Activated naive CD4-positive, alpha-beta T cell treated with anti-CD3 and anti-CD28 coated beads, Interleukin-2, amount 50 U/mL, for 72 hours (primary cell): ENCODE measurements around the gene TP53AIP1. TPM values are rescaled to one million over a fixed set of nuclear protein-coding genes. Genes with fewer than 3 reads are reported as not detected.
"Not testable (repeated sequence)": the region's sequence is repeated elsewhere in the genome, so short reads cannot be mapped to it uniquely, and the experiment has no call there.

Source experiments
- ATAC-seq, 2 donors: fragments of 150-1000 bp; cut with Tn5 transposase; 2 replicates each; pipeline ENCODE4 v1.10.0; 2021; ENCODE audit warnings: mild to moderate bottlenecking in 2 of 2, moderate library complexity in 2 of 2
- DNase-seq, 2 donors: peaks; one replicate each; pipeline ENCODE4 v3.0.0; 2021 to 2022; ENCODE audit warnings: low spot score in 2 of 2
- H3K27ac Mint-ChIP-seq, 2 donors: one replicate each; pipeline ENCODE4 v1.8.0; 2022; ENCODE audit warnings: mild to moderate bottlenecking in 2 of 2, mixed read lengths in 2 of 2
- H3K36me3 Mint-ChIP-seq, 2 donors: one replicate each; pipeline ENCODE4 v1.8.0; 2022; ENCODE audit warnings: mixed read lengths in 2 of 2
- H3K9me3 Mint-ChIP-seq, 2 donors: one replicate each; pipeline ENCODE4 v1.8.0; 2022; ENCODE audit warnings: mixed read lengths in 2 of 2
- total RNA-seq, 2 donors: library from RNA; stranded (reverse); gene quantifications; one replicate each; pipeline ENCODE4 v1.2.3, GENCODE V29; 2022

The TP53AIP1 gene
- total RNA-seq, 2 donors from 2014 or later: not detected

DNA sequence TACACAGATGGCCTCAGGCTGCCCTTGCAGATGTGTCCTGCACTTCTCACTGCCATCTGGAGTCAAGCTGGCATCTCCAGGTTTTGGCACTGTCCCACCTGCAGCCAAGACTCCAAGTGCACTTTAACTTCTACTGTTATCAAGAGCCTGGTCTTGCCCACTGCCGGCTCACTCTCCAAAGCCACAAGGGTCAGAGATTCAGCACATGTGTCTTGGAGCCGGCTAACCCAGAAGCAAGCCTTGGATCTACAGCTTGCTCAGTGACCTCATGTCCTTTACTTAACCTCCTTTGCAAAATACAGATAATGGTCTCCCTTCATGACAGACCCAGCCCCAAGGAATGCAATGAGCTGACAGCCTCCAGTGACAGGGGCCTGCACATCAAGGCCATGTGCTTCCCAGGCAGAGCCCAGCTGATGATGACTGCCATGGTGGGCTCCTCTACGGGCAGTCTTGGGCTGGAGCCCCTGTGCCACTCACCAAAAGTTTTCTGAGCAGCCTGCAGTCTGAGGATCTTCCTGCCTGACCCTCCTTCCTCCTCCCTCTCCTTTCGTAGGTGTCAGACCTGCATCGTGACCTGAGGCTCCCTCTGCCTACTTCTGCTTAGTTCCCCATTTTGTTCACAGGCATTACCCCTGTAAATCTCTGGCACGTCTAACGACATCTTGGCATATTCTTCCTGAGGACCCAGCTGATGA is 9.0 kb downstream of the TP53AIP1 start:
- Mint-ChIP-seq H3K27ac (peak overlapping the region in 1 of 2 donors; percentile 7), H3K36me3 (no peaks in the 10 kb centered on the region), H3K9me3 (no peaks in the 10 kb centered on the region)
- no peak for DNase-seq
- ATAC-seq: no peak

DNA sequence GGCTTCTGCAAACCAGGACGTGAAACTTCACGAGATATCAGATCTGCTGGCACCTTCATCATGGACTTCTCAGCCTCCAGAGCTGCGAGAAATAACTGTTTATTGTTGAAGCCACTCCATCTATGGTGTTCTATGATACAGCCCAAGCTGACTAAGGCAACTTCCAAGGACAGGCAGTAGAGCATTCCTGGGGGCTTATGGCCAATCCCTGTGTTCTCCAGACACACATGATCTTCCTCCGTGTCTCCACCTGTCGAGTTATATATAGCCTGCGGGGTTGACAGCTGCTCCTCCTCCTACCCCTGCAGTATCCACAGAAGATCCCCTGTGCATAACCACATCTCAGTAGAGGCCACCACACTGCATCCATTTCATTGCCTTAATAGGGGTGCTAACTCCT is 11.0 kb downstream of the TP53AIP1 start:
- H3K9me3 Mint-ChIP-seq: no peaks in the 10 kb centered on the region
- H3K36me3 Mint-ChIP-seq: no peaks in the 10 kb centered on the region
- ATAC-seq: no peak
- H3K27ac Mint-ChIP-seq: no peak overlapping the region
- DNase-seq: no peak

DNA sequence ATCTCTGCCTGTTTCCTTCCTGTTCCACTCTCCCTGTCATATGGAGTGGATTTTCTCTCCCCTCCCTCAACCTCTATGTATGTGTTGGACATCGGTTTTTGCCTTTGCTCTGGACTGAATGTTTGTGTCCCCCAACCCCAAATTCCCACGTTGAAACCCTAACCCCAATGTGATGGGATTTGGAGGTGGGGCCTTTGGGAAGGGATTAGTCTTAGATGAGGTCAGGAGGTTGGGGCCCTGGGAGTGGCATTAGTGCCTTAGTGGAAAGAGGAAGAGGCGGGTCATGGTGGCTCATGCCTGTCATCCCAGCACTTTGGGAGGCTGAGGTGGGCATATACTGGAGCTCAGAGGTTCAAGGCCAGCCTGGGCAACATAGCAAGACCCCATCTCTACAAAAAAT is 11.6 kb downstream of the TP53AIP1 start:
- no peak for ATAC-seq

DNA sequence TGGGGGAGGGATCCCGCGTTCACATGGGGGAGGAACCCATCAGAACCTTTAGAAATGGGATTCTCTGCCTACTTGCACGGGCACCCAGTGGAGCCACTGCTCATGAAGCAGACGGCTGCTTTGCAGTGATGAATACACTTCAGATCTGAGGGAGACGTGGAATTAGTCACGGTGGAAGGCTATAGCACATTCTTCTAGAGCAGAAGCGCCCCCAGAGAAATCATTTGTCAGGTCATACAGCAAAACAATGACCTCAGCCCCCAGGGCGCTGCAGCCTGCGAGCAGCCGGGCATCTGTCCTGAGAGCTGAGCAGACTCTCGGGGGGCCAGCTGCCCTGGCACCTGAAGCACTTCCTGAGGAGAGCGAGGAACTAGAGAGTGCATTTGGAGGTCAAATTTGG is 12.7 kb downstream of the TP53AIP1 start:
- H3K36me3 Mint-ChIP-seq: no peaks in the 10 kb centered on the region
- H3K9me3 Mint-ChIP-seq: no peaks in the 10 kb centered on the region
- no peak overlapping the region for H3K27ac Mint-ChIP-seq
- peak in 1 of 2 donors; percentile 47 for ATAC-seq
- no peak for DNase-seq

More for the DNA sequence above, 11.6 kb downstream of the TP53AIP1 start:
- no peak for DNase-seq
- Mint-ChIP-seq H3K36me3 (no peaks in the 10 kb centered on the region), H3K9me3 (no peaks in the 10 kb centered on the region), H3K27ac (peak overlapping the region in 1 of 2 donors; percentile 8)

DNA sequence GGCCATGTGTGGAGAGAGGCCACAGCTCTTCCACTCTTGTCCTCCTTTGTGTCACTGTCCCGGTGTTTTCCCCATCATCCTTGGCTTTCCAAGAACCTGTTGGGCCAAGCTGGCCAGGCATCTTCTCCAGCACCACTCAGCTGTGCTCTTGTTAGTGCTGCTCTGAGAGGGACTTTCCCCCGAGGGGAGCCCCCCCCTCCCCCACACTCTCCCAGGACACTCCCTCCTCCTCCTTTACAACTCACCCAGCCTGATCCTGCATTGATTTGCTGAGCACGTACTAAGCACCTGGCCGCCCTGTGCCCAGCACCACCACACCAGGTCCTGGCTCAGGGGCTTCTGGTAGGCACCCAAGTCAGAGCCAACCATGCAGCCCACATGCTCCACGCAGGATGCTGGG is 13.2 kb downstream of the TP53AIP1 start:
- ATAC-seq: peak; percentile 50 to 52
- H3K9me3 Mint-ChIP-seq: no peaks in the 10 kb centered on the region
- no peak for DNase-seq
- no peak overlapping the region for H3K27ac Mint-ChIP-seq
- H3K36me3 Mint-ChIP-seq: no peaks in the 10 kb centered on the region

DNA sequence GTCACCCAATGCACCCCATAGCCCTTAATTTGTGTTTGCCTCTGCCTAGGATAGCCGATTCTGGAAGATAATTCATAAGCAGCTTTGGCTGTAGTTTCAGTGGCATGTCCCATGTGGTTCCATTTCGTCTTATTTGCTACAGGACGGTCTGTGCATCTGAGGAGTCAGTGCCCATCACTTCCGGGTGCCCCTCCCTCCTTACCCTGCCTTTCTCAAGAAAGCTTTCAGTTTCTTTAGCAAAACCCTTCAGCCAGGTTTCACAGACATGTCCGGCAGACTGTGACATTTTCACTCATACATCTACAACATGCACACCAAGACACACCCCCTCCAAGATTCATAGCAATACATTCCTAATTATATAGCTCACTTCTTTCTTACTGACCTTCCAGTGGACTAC is 14.3 kb downstream of the TP53AIP1 start:
- H3K27ac Mint-ChIP-seq: no peak overlapping the region
- ATAC-seq (peak in 1 of 2 donors; percentile 59), DNase-seq (no peak)
- no peaks in the 10 kb centered on the region for H3K9me3 Mint-ChIP-seq
- no peaks in the 10 kb centered on the region for H3K36me3 Mint-ChIP-seq

DNA sequence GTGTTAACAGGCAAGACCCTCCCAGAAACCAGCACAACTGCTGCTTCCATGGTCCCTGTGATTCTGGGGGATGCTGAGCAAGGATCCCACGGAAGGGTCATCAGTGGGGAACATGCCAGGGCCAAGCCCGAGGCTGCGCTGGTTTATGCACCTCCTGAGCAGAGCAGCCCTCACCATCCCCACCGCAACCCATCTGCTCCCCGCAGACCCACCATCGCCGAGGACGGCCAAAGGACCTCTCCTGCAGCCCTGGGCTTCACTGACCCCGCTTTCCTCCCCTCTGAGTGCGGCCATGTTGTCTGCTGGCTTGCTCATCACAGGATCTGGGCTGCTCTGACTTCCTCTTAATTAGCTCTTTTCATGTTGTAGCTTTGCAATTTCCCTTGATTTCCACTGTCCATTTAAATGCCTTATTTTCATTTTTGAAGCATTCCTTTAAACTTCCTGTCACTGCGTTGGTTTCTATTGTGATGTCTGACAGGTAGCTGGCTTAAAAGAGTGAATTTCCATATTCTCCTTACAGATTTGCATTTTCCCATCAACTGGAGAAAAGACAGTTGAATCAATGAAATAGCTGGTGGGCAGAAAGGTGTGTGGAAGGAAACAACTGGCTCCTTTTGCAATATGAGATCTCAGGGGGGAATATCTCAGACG is 14.9 kb downstream of the TP53AIP1 start:
- Mint-ChIP-seq H3K36me3 (no peaks in the 10 kb centered on the region), H3K27ac (no peak overlapping the region), H3K9me3 (no peaks in the 10 kb centered on the region)
- DNase-seq: no peak
- no peak for ATAC-seq

DNA sequence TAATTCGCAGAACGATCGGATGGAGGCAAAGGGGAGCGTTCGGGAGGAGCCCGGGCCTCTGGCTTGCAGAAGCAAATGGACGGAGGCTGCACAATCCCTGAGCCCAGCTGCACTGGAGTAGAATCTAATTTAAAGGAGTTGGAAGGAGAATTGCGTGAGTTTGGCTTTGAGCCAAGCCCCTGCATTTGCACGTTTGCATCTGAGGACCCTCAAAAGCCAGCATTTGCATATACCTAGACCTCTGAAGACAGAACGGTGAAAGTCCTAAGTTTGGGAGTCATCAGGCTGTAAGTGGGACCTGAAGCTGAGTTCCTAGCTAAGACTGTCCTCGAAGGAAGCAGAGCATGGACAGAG is 15.6 kb downstream of the TP53AIP1 start:
- H3K9me3 Mint-ChIP-seq: no peaks in the 10 kb centered on the region
- ATAC-seq: no peak

DNA sequence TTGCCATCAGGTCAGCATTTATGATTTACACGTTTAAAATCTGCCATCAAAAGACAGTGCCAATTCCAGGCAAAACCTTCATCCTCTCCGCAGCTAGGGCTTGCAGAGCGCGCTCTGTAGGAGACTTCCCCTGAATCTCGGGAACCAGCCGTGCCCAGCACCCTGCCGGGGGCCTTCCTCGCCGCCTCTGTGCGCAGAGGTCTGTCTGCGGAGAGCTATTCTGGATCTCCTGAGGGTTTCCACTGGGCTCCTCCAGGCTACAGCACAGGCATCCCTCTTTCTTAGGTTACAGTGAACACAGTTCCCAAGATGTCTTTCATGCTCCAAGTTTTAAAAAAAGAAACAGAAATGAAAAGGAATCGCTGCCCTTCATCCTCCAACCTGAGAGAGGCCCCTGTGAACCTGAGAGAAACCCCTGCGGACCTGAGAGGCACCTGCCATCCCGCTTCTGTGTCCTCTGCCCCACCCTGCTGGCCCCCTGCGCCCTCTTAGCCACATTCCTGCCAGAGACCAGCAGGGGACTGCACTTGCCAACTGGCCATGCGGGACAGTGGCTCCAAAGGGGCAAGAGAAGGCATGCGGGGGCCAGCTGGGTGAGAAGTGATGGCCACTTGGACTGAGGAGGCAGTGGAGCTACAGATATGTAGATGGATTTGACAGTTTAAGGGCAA is 16.1 kb downstream of the TP53AIP1 start:
- ATAC-seq (no peak), DNase-seq (no peak)
- Mint-ChIP-seq H3K36me3 (no peaks in the 10 kb centered on the region), H3K27ac (no peak overlapping the region), H3K9me3 (no peaks in the 10 kb centered on the region)

More for the DNA sequence above, 15.6 kb downstream of the TP53AIP1 start:
- H3K36me3 Mint-ChIP-seq: no peaks in the 10 kb centered on the region
- DNase-seq: no peak
- H3K27ac Mint-ChIP-seq: no peak overlapping the region

DNA sequence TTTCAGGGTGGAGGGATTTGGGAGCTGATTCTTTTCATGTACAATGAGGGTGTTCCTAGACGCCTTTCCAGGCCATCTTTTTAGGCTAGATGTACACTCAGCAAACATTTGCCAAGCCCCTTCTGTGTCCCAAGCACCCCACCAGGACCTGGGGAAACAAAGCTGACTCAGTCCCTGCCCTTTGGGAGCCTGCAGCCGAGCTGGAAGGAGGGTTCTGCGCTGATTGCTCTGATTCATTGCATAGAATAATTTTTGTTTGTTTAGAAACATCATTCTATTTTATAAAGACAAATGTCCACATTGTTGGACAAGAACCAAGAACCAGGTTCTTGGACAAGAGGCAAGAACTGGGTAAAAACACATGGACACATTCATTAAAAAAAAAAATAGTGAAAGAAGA is 16.7 kb downstream of the TP53AIP1 start:
- DNase-seq: no peak
- no peak for ATAC-seq
- H3K9me3 Mint-ChIP-seq: no peaks in the 10 kb centered on the region
- H3K36me3 Mint-ChIP-seq: no peaks in the 10 kb centered on the region
- H3K27ac Mint-ChIP-seq: no peak overlapping the region

DNA sequence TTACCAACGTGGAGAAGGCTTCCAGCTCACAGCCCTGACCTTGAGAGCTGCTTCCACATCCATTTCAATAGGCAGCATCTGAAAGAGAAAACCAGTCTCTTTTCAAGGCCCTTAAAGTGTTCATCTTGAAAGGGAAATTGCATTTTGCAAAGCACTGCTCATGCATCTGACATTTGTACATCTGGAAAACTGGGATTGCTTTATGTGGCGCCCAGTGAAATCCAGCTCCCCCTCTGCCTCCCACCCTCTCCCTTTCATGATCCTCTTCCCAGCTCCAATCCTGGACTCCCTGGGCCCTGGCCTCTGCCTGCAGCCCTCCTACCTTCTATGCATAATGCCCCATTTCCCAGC is 17.4 kb downstream of the TP53AIP1 start:
- Mint-ChIP-seq H3K9me3 (no peaks in the 10 kb centered on the region), H3K27ac (no peak overlapping the region), H3K36me3 (no peaks in the 10 kb centered on the region)
- ATAC-seq (no peak), DNase-seq (no peak)

DNA sequence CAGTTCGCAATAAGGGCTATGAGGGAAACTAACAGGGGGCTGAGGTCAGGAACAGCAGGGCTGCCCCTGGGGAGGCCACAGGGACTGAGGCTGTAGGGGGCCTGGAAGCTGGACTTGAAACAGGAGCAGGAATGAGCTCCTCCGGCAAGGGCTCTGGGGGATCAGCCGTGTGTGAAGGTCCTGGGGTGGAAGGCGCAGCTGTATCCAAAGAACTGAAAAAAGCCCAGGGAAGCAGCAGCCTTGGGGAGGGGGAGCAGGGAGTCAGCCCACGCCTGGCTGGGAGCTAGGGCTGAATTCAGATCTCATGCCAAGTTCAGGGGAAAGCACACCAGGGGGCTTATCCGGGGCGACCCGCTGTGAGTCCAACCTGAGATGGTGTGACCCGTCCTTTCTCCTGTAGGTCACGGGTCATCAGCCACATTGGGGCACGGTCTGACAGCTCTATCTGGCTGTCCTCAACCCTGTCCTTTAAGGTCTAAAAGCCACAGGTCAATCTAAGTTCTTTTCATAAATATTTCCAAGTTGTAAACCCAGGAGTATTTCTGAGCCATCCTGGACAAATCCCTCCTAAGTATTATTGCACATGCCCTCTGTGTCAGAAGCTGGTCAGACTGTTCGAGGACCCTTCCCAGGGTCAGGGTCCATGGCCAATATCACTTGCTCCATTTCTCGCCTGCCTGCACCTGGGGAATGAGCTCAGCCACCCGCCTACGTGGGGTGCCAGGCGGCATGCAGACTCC is 18.0 kb downstream of the TP53AIP1 start:
- no peak for ATAC-seq
- no peaks in the 10 kb centered on the region for H3K36me3 Mint-ChIP-seq
- H3K27ac Mint-ChIP-seq: no peak overlapping the region

DNA sequence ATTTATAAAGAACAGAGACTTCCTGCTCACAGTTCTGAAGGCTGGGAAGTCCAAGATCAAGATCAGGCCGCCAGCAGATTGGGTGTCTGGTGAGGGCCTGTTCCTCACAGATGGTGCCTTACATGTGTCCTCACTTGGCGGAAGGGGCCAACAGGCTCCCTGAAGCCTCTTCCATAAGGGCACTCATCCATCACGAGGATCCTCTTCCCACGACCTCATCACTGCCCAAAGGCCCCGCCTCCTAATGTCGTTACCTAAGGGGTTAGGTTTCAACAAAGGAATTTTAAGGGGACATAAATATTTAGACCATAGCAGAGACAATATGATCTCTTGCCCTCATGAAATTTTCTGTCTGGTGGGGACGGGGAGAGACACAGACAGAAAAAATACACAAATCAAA is 18.6 kb downstream of the TP53AIP1 start:
- Mint-ChIP-seq H3K27ac (no peak overlapping the region), H3K36me3 (no peaks in the 10 kb centered on the region), H3K9me3 (no peaks in the 10 kb centered on the region)
- no peak for DNase-seq
- no peak for ATAC-seq

More for the DNA sequence above, 18.0 kb downstream of the TP53AIP1 start:
- no peak for DNase-seq
- H3K9me3 Mint-ChIP-seq: no peaks in the 10 kb centered on the region

DNA sequence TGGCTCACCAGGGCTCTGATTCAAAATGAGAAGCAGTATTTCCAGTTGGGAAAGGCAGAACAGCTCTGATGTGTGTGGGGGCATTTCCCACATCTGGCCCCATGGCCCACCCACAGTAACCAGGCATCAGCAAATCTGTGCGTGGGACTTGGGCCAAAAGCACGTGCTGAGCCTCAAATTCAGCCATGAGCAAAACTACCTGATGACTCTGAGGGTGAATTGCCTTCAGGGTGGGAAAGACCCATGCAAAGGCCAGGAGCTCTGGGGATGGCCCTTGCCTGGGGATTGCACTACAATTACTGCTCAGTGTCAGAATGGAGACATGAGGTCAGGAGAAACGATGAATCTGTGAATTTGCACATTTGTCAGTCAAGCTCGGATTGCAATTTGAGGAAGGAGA is 20.9 kb downstream of the TP53AIP1 start:
- H3K9me3 Mint-ChIP-seq: no peaks in the 10 kb centered on the region
- ATAC-seq (peak in 1 of 2 donors; percentile 92), DNase-seq (no peak)
- H3K36me3 Mint-ChIP-seq: no peaks in the 10 kb centered on the region
- H3K27ac Mint-ChIP-seq: no peak overlapping the region

DNA sequence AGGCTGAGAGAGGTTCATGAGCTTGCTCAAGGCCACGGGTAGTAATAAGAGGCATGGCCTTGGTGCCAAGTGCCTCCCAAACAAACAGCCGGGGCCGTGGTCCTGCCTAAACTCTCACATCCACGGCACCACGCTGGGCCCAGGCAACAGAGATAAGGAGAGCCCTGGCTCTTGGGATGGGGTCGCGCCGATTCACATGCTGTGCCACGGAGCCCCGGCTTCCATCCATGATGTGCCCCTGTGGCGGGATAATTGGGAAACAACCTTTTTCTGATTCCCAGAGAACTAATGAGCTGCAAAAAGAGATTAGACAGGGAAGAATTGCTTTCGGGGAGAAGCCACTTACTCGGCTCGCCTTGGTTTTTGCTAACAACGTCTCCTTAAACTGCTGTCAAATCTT is 22.0 kb downstream of the TP53AIP1 start:
- DNase-seq: no peak
- ATAC-seq: no peak

DNA sequence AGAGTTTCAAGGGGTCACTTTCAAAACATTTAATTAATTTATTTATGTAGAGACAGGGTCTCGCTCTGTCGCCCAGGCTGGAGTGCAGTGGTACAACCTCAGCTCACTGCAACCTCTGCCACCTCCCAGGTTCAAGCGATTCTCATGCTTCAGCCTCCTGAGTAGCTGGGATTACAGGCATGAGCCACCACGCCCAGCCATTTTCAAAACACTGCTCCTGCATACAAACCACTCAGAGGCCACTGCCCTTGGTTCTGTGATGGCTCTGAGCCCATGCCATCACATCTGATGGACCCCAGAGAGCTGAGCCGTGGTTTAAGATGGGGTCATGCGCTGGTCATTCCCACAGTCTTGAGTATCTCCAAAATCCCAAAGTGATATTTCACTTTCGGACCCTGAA is 23.0 kb downstream of the TP53AIP1 start:
- H3K36me3 Mint-ChIP-seq, H3K27ac Mint-ChIP-seq, ATAC-seq, H3K9me3 Mint-ChIP-seq, DNase-seq: not testable (repeated sequence)

More for the DNA sequence above, 22.0 kb downstream of the TP53AIP1 start:
- H3K27ac Mint-ChIP-seq: no peak overlapping the region
- H3K36me3 Mint-ChIP-seq: no peaks in the 10 kb centered on the region
- no peaks in the 10 kb centered on the region for H3K9me3 Mint-ChIP-seq

DNA sequence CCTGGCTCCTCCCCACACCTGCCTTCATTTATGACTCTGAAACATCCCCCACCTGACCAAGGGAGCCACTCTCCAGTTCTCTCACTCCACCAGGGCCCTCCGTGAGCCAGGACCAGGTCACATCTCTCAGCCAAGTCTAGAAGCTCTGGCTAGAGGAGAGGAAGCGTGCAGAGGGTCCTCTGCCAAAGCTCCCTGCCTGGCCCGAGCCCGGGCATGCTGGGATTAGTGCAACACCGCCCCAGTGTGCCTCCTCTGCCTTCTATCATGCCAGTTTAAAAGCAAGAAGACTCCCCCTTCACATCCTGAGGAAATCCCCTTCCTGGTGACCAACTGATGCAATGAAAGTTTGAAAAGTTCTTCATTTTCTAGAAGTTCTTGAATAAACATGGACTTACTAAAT is 23.5 kb downstream of the TP53AIP1 start:
- no peak for ATAC-seq
- DNase-seq: no peak
- Mint-ChIP-seq H3K36me3 (no peaks in the 10 kb centered on the region), H3K9me3 (no peaks in the 10 kb centered on the region), H3K27ac (peak overlapping the region in 1 of 2 donors; percentile 79)
